Ovary (tissue), 9 donors: ENCODE results near the gene NTNG2. TPM values are rescaled to one million over a fixed set of nuclear protein-coding genes. Genes with fewer than 3 reads are reported as not detected.

Experiments
- DNase-seq, 5 donors: peaks; one replicate each; pipeline ENCODE4 v3.0.0-alpha.2; 2019 to 2020
- H3K27ac ChIP-seq, 2 donors: fragments of 200-600 bp; one replicate each; pipeline versions ENCODE4 v1.5.1 to v1.8.0; 2019 to 2022
- H3K27me3 ChIP-seq: fragments of 200-600 bp; one replicate; pipeline ENCODE4 v1.8.0; 2022
- H3K36me3 ChIP-seq: fragments of 200-600 bp; sonication (generic); one replicate; pipeline ENCODE4 v1.5.1; 2019
- H3K4me1 ChIP-seq: one replicate; pipeline ENCODE4 v1.8.1; 2013; ENCODE audit warnings: mild to moderate bottlenecking, moderate library complexity; ENCODE audit not compliant: insufficient read depth
- H3K4me3 ChIP-seq: fragments of 200-600 bp; sonication (generic); one replicate; pipeline ENCODE4 v1.5.1; 2017
- H3K9me3 ChIP-seq, 2 donors: fragments of 200-600 bp in 1 of 2; sonication (generic) in 1 of 2; one replicate each; pipeline versions ENCODE4 v1.5.1 to v1.8.1; 2013 to 2019; ENCODE audit warnings: mild to moderate bottlenecking in 1 of 2, moderate library complexity in 1 of 2
- CTCF ChIP-seq, 3 donors: fragments of 450-650 bp in 2 of 3; fragments of 200-600 bp in 1 of 3; IDR thresholded peaks; one replicate each; pipeline versions ENCODE4 v1.5.1 to v1.8.0; 2016 to 2022; ENCODE audit warnings: antibody characterized with exemption in 3 of 3, mild to moderate bottlenecking in 1 of 3
- EP300 ChIP-seq: sonication (generic); formaldehyde crosslinking; IDR thresholded peaks from one replicate; pipeline ENCODE4 v1.6.1; 2017; ENCODE audit warnings: antibody characterized with exemption
- POLR2A ChIP-seq: fragments of 450-650 bp; IDR thresholded peaks from one replicate; pipeline ENCODE4 v1.6.1; 2017; ENCODE audit warnings: antibody characterized with exemption, mild to moderate bottlenecking, moderate library complexity
- WGBS, 3 donors: extraction: QIAGEN DNeasy Blood & Tissue Kit in 1 of 3; methylation state at CpG; one replicate each; pipeline versions ENCODE4 v1.1.5 to v1.1.7; 2013 to 2017; 5-methylcytosine and 5-hydroxymethylcytosine counted together
- intact Hi-C, 4 donors: fragments of 100-400 bp; cut with DNase I; formaldehyde crosslinking; loops; one replicate each; pipeline versions ENCODE4 v1.11.0 to v1.15.1; 2022 to 2023
- polyA plus RNA-seq, 2 donors: library from polyadenylated mRNA; stranded (reverse); fragments of 200-250 nt in 1 of 2; fragments of 350-450 nt in 1 of 2; fragmentation: Illumina TruSeq in 1 of 2; extraction: RNeasy Lipid Tissue Mini Kit (QIAGEN cat#74804) in 1 of 2; gene quantifications; one replicate each; pipeline ENCODE4 v1.2.3, GENCODE V29; 2013 to 2014
- total RNA-seq, 7 donors: library from RNA; depleted of rRNA in 2 of 7; stranded (reverse); fragments of >200 nt in 2 of 7; fragmentation: NEBNext Ultra II Directional in 3 of 7; extraction: Animal tissue kit (Norgen Biotek cat#: 25700) in 3 of 7; gene quantifications; one replicate each; pipeline versions ENCODE4 v1.1.0 to v1.2.4, GENCODE V29; 2016 to 2023
- donor health status: DM: no; HTN: no; CAD: no; lungs with moderate emphysema.
- donor health status: DM: no; HTN: no; CAD: no.
- donor health status: Bipolar disorder and iron deficiency.
- donor health status: DM: yes; HTN: yes; CAD: no.
- donor health status: DM: no; HTN: no; CAD: no.
- donor health status: DM: yes; HTN: yes; CAD: no.

Gene NTNG2
- total and polyA plus RNA-seq, 9 donors = 0.12 to 2.6 (median 0.81) TPM

- intact Hi-C loops = no loop called here
- TF ChIP-seq POLR2A = no peak
These were observed 86.1 kb downstream of the NTNG2 start for GRCh38 chr9:132247942-132248341.

GRCh38 chr9:132249123-132249522 lies 87.3 kb downstream of the NTNG2 start:
- H3K27me3 ChIP-seq = no peaks in the 10 kb centered on the region
- H3K36me3 ChIP-seq = no peaks in the 10 kb centered on the region
- intact Hi-C loops = no loop called here
- no peak overlapping the region for H3K4me3 ChIP-seq
- TF ChIP-seq POLR2A (no peak), CTCF (IDR thresholded peaks at IDR 0.05) (no peak), EP300 (no peak)
- DNase-seq = no peak
- H3K4me1 ChIP-seq = peaks cover 3% of the 10 kb centered on the region
- 41 to 56% (median 41%) methylated on average over 6 of the region's 6 CpGs for WGBS, 3 donors
- no peak overlapping the region for H3K27ac ChIP-seq
- H3K9me3 ChIP-seq = no peaks in the 10 kb centered on the region

More at GRCh38 chr9:132247942-132248341, 86.1 kb downstream of the NTNG2 start:
- 73 to 81% (median 78%) methylated on average over 8 of the region's 8 CpGs for WGBS, 3 donors
- no peak for DNase-seq
- H3K4me1 ChIP-seq = peaks cover 3% of the 10 kb centered on the region
- no peak overlapping the region for H3K27ac ChIP-seq
- no peaks in the 10 kb centered on the region for H3K27me3 ChIP-seq
- H3K9me3 ChIP-seq = no peaks in the 10 kb centered on the region
- H3K36me3 ChIP-seq = no peaks in the 10 kb centered on the region
- no peak overlapping the region for H3K4me3 ChIP-seq

- Histone ChIP-seq H3K9me3 (no peaks in the 10 kb centered on the region), H3K36me3 (no peaks in the 10 kb centered on the region), H3K4me1 (peaks cover 3% of the 10 kb centered on the region), H3K27ac (no peak overlapping the region), H3K27me3 (no peaks in the 10 kb centered on the region), H3K4me3 (no peak overlapping the region)
- 89% methylated on average over 8 of the region's 8 CpGs for WGBS, 3 donors
- DNase-seq = no peak
- no peak for TF ChIP-seq POLR2A
- intact Hi-C loops = loop anchor here in 1 of 4 donors (5.0 kb wide), 1 partner anchor 487 kb away; no protein-coding TSS in a partner anchor
These were observed 87.8 kb downstream of the NTNG2 start for GRCh38 chr9:132249690-132250089.

GRCh38 chr9:132250324-132251262 lies 88.7 kb downstream of the NTNG2 start:
- Histone ChIP-seq H3K27me3 (no peaks in the 10 kb centered on the region), H3K9me3 (no peaks in the 10 kb centered on the region), H3K27ac (no peak overlapping the region), H3K4me1 (peaks cover 3% of the 10 kb centered on the region), H3K36me3 (no peaks in the 10 kb centered on the region), H3K4me3 (no peak overlapping the region)
- TF ChIP-seq EP300 (no peak), POLR2A (no peak), CTCF (IDR thresholded peaks at IDR 0.05) (no peak)
- DNase-seq = no peak
- WGBS, 3 donors = 90 to 97% (median 93%) methylated on average over 19 to 20 of the region's 20 CpGs
- intact Hi-C loops = loop anchor here in 1 of 4 donors (5.0 kb wide), 1 partner anchor 488 kb away; no protein-coding TSS in a partner anchor

GRCh38 chr9:132260846-132261245 lies 99.0 kb downstream of the NTNG2 start:
- DNase-seq = no peak
- TF ChIP-seq EP300 = no peak
- no peak for TF ChIP-seq CTCF (IDR thresholded peaks at IDR 0.05)
- TF ChIP-seq POLR2A = no peak
- Histone ChIP-seq H3K9me3 (no peaks in the 10 kb centered on the region), H3K27ac (no peak overlapping the region), H3K4me3 (no peak overlapping the region), H3K4me1 (no peaks in the 10 kb centered on the region), H3K27me3 (no peaks in the 10 kb centered on the region), H3K36me3 (no peaks in the 10 kb centered on the region)
- WGBS, 3 donors = 73 to 81% (median 75%) methylated on average over 3 of the region's 3 CpGs
- intact Hi-C loops = no loop called here
